NB4 (cell line): ENCODE measurements around the gene CRACDL.
A peak's percentile ranks its signal among the peaks of the same experiment; 100 is the strongest.

Experiments
- DNase-seq: peaks from one replicate; pipeline ENCODE4 v3.0.0; 2010; ENCODE audit warnings: low read depth
- H3K4me3 ChIP-seq: one replicate; pipeline ENCODE4 v1.5.1; 2011; ENCODE audit warnings: mild to moderate bottlenecking, low read depth, low read length, moderate library complexity
- MYC ChIP-seq: IDR thresholded peaks from 2 replicates; pipeline ENCODE4 v1.6.1; 2011; ENCODE audit warnings: low read depth, low read length
- POLR2A ChIP-seq: IDR thresholded peaks from 2 replicates; pipeline ENCODE4 v1.6.1; 2011; ENCODE audit warnings: mild to moderate bottlenecking; ENCODE audit not compliant: insufficient read length; ENCODE audit errors: extremely low read depth
- TF ChIP-seq, protein P1 (sequence below): IDR thresholded peaks from 2 replicates; pipeline ENCODE4 v1.6.1; 2011; ENCODE audit warnings: low read depth, low read length
- TF ChIP-seq, protein P2 (sequence below): IDR thresholded peaks from one replicate; pipeline ENCODE4 v1.5.1; 2012; ENCODE audit warnings: low read depth, low read length

Gene CRACDL

DNA sequence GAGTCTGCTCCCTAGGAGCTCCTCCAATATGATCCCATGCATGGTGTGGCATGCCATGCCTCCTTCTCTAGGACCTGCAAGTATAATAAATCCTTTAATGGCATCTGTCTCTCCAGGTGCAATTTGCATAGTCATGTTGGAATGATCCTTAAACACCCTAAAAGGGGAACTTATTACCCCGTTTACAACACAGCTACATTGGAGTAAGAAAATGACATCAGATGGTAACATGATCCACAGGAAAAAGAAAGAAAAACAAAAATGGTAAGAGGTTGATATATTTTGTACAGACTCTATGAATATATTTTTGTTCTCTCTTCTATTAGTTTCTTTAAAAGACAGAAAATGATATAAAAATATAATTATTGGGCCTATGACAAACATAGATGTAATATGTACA, 79.0 kb downstream of the CRACDL start:
- H3K4me3 ChIP-seq = no peak overlapping the region
- DNase-seq = no peak
- TF ChIP-seq, protein P1, sequence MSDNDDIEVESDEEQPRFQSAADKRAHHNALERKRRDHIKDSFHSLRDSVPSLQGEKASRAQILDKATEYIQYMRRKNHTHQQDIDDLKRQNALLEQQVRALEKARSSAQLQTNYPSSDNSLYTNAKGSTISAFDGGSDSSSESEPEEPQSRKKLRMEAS = no peak
- TF ChIP-seq, protein P2, sequence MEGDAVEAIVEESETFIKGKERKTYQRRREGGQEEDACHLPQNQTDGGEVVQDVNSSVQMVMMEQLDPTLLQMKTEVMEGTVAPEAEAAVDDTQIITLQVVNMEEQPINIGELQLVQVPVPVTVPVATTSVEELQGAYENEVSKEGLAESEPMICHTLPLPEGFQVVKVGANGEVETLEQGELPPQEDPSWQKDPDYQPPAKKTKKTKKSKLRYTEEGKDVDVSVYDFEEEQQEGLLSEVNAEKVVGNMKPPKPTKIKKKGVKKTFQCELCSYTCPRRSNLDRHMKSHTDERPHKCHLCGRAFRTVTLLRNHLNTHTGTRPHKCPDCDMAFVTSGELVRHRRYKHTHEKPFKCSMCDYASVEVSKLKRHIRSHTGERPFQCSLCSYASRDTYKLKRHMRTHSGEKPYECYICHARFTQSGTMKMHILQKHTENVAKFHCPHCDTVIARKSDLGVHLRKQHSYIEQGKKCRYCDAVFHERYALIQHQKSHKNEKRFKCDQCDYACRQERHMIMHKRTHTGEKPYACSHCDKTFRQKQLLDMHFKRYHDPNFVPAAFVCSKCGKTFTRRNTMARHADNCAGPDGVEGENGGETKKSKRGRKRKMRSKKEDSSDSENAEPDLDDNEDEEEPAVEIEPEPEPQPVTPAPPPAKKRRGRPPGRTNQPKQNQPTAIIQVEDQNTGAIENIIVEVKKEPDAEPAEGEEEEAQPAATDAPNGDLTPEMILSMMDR = no peak
- TF ChIP-seq MYC (no peak), POLR2A (no peak)

DNA sequence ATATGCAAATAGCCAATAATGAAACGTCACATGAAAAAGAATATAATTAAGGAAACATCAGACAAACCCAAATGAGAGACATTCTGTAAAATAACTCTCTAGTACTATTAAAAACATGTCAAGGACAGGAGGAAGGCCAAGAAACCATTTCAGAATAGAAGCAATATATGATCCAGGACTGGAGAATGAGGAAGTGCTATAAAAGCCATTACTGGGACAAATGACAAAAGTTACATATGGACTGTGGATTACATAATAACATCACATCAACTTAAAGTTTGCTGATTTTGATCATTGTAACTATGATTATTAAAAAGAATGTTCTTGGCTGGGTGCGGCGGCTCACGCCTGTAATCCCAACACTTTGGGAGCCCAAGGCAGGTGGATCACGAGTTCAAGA, 81.3 kb downstream of the CRACDL start:
- peak; percentile 46 for DNase-seq
- no peak for TF ChIP-seq POLR2A
- TF ChIP-seq MYC = no peak
- TF ChIP-seq, protein P2 = no peak
- TF ChIP-seq, protein P1 = no peak
- H3K4me3 ChIP-seq = no peak overlapping the region

DNA sequence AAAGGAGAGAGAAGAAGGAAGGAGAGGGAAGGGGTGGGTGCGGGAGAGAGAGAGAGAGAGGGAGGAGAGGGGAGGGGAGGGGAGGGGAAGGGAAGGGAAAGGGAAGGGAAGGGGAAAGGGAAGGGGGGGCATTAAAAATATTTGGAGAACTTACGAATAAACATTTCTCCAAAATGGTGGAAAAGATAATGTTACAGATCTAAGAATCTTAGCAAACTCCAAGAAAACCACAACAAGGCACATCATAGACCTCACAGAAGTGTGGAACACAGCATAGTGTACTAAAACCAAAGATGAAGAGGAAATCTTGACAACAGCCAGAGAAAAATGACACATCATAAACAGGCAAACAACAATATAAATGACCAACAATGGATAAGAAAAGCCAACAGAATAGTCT, 83.1 kb downstream of the CRACDL start:
- H3K4me3 ChIP-seq = no peak overlapping the region
- TF ChIP-seq POLR2A (no peak), MYC (no peak)
- TF ChIP-seq, protein P2 = no peak
- no peak for DNase-seq

DNA sequence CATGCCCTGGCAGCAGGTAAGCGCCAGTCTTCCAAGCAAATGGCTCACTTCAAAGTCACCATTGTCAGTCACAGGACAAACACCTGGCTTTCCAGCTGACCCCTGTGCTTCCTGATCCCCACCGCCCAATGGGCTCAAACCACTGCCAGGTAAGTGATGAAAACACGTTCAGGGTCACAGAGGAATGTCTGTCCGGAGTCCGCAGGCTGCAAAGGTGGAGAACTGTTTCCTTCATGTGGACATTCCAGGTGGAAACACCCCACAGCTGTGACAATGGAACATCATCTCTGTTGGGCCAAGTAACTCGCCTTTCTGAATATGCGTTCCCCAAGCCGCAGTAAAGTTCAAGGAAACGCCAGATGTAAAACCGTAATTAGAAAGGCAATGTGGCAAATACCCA, 86.0 kb downstream of the CRACDL start:
- H3K4me3 ChIP-seq = no peak overlapping the region
- no peak for DNase-seq
- TF ChIP-seq MYC (no peak), POLR2A (no peak)
- TF ChIP-seq, protein P2 = no peak
- TF ChIP-seq, protein P1 = no peak

DNA sequence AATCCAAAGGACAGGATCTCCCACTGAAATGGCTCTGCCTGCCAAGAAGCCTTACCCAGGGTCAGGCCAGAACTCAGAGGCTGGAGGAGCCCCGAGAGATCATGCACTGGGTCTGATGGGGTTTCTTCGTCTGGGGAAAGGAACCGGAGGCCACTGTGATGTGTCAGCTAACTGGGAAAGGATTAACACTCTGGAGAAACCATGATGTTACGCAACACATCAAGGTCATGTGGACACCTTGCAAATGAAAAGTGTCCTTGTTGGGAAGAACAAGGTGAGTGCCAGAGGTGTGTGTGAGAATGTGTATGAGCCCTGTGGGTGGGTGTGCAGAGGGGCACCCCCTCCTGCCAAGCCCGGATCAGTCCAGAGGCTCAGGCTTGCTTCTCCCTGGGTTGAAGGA, 86.9 kb downstream of the CRACDL start:
- TF ChIP-seq, protein P2 = no peak
- TF ChIP-seq MYC = no peak
- TF ChIP-seq, protein P1 = no peak
- no peak overlapping the region for H3K4me3 ChIP-seq
- DNase-seq = no peak

DNA sequence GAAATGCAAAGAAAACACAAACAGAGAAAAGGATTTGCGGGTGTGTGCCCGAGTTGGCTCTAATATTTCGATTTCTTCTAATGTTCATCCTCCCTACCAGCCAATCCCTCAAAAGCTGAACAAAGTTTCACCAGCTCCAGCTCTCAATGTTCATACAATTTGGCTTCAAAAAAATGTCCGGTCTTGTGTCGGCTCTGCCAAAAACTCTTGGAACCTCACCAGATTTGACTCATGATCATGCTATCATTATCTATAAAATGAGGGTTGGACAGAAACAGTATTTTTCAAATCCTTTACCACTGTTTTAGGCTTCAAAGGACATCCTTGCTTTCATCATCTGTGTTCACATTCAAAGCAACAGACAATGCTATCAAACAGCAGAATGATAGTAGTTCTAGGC, 88.2 kb downstream of the CRACDL start:
- no peak overlapping the region for H3K4me3 ChIP-seq
- TF ChIP-seq, protein P1 = no peak
- TF ChIP-seq MYC (no peak), POLR2A (no peak)
- TF ChIP-seq, protein P2 = no peak
- no peak for DNase-seq
